Panc1 (cell line): ENCODE data around the gene ADGRL1.

Source experiments
- POLR2AphosphoS5 ChIP-seq: IDR thresholded peaks from 2 replicates; pipeline ENCODE4 v1.6.1; 2012; ENCODE audit warnings: mild to moderate bottlenecking, low read depth, low read length, moderate library complexity
- REST ChIP-seq, 2 experiments: IDR thresholded peaks; 2 replicates each; pipeline ENCODE4 v1.6.1; 2011 to 2012; ENCODE audit warnings: low read depth in 2 of 2, control low read depth in 1 of 2, low read length in 1 of 2, mild to moderate bottlenecking in 1 of 2, moderate library complexity in 1 of 2; ENCODE audit not compliant: insufficient read depth in 1 of 2
- SIN3A ChIP-seq: IDR thresholded peaks from 2 replicates; pipeline ENCODE4 v1.6.1; 2012; ENCODE audit warnings: low read depth, mild to moderate bottlenecking, low read length, moderate library complexity, borderline replicate concordance; ENCODE audit not compliant: insufficient read depth
- TCF7L2 ChIP-seq: IDR thresholded peaks from 2 replicates; pipeline ENCODE4 v1.6.1; 2011; ENCODE audit warnings: mild to moderate bottlenecking, low read depth, low read length, inconsistent platforms
- TF ChIP-seq, protein P1 (sequence below): fragments of 450-650 bp; IDR thresholded peaks from 2 replicates; pipeline ENCODE4 v1.5.1; 2017; ENCODE audit warnings: mild to moderate bottlenecking

GRCh38 chr19:14147797-14148605 lies 58.0 kb downstream of the ADGRL1 start:
- TF ChIP-seq, protein P1, sequence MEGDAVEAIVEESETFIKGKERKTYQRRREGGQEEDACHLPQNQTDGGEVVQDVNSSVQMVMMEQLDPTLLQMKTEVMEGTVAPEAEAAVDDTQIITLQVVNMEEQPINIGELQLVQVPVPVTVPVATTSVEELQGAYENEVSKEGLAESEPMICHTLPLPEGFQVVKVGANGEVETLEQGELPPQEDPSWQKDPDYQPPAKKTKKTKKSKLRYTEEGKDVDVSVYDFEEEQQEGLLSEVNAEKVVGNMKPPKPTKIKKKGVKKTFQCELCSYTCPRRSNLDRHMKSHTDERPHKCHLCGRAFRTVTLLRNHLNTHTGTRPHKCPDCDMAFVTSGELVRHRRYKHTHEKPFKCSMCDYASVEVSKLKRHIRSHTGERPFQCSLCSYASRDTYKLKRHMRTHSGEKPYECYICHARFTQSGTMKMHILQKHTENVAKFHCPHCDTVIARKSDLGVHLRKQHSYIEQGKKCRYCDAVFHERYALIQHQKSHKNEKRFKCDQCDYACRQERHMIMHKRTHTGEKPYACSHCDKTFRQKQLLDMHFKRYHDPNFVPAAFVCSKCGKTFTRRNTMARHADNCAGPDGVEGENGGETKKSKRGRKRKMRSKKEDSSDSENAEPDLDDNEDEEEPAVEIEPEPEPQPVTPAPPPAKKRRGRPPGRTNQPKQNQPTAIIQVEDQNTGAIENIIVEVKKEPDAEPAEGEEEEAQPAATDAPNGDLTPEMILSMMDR = peak; percentile 89
- no peak for TF ChIP-seq SIN3A
- TF ChIP-seq POLR2AphosphoS5 = peak; percentile 27; the same call in 1 of the 2 replicates
- no peak for TF ChIP-seq TCF7L2
- TF ChIP-seq REST (IDR thresholded peaks at IDR 0.05; ENCODE audit: insufficient read depth in 1 of 2, low read depth in 2 of 2, low read length in 1 of 2) = no peak
